Measurements from ENCODE around the gene CPPED1.

GRCh38 chr16:12649356-12649755 is 154.3 kb downstream of the CPPED1 start:
- TF ChIP-seq, protein P1, sequence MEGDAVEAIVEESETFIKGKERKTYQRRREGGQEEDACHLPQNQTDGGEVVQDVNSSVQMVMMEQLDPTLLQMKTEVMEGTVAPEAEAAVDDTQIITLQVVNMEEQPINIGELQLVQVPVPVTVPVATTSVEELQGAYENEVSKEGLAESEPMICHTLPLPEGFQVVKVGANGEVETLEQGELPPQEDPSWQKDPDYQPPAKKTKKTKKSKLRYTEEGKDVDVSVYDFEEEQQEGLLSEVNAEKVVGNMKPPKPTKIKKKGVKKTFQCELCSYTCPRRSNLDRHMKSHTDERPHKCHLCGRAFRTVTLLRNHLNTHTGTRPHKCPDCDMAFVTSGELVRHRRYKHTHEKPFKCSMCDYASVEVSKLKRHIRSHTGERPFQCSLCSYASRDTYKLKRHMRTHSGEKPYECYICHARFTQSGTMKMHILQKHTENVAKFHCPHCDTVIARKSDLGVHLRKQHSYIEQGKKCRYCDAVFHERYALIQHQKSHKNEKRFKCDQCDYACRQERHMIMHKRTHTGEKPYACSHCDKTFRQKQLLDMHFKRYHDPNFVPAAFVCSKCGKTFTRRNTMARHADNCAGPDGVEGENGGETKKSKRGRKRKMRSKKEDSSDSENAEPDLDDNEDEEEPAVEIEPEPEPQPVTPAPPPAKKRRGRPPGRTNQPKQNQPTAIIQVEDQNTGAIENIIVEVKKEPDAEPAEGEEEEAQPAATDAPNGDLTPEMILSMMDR (IDR thresholded peaks at IDR 0.05), result no peak
- TF ChIP-seq POLR2A (IDR thresholded peaks at IDR 0.05) (no peak), EP300 (IDR thresholded peaks at IDR 0.05) (no peak)

All from tibial nerve (tissue), 4 donors.